KBM-7 (cell line): ENCODE measurements around the gene LST1.
"Not testable (repeated sequence)": the region's sequence is repeated elsewhere in the genome, so short reads cannot be mapped to it uniquely, and the experiment has no call there.

ENCODE experiments used
- DNase-seq: peaks from one replicate; pipeline ENCODE4 v3.0.0-alpha.2; 2015
- in situ Hi-C: fragments of 300-500 bp; cut with MboI; formaldehyde crosslinking; loops from 2 replicates; pipeline ENCODE4 v1.14.3; 2020; ENCODE audit warnings: low sequenced_read_pairs, low pct_unique_long_range_greater_than_20kb, mixed read lengths

The LST1 gene

DNA sequence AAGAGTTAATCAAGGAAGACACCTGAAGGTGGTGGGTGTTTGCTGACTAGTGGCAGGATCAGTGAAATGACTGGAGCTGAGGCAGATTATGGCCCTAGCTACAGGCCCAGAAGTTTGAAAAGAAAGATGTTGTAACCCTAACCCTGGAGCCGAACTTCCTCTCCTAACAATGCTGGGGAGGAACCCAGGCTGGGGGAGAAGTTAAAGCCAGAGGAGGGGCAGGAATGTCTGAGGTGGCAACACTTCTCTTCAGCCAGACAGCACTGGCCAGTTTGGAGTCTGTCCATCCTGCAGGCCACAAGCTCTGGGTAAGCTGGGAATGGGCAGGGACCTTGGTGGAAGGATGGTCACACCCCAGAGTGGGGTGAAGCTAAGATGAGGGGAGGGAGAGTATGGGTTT is at the start of gene LST1:
Gene LST1 (plus strand): TSS at position 270 of the 400 bp plus-strand sequence. CDS start 1,023 bp downstream, outside the sequence.
- DNase-seq, result peak; percentile 85
- in situ Hi-C loops, result no loop called here

DNA sequence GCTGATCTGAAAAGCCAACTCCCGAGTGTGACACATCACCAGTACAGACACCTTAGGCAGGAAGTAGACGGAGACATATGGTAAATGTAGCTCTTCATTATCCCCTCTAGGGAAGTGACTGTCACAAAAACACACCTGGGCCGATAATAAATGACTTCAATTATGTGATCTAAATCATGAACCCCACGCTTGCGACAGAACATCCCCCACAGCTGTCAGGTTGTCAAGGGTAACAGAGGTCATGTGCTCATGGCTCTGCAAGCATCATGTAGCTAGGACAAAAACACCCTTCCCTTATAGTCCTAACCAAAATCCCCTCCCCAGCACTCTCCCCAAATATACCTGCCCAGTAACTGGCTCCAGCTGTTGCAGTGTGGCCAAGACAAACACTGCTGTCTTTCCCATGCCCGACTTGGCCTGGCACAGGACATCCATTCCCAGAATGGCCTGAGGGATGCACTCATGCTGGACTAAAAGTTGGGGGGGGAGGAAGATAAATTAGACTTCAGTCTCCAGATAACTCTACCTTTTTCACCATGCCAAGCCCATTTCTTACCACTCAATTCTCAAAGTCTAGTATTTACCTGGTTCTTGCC is 47.2 kb upstream of the LST1 start:
- in situ Hi-C loops, result no loop called here
- no peak for DNase-seq

DNA sequence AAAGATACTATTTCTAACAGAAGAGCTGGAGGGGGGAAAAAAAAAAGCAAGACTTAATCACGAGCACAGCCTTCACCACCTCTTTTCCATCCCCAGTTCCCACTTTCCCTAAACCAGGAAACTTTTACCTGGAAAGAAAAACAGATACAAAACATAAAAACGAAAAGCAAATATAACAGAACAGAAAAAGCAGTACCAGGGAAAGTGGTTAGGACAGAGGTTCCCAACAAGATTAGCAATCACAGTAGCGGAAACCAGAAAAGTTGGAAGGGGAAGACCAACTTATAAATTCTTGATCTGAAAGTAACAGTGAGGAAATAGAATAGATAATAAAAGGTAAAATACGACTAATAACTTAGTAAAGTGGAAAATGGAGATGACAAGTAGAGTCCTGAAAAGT is 45.4 kb upstream of the LST1 start:
- in situ Hi-C loops, result no loop called here
- no peak for DNase-seq

DNA sequence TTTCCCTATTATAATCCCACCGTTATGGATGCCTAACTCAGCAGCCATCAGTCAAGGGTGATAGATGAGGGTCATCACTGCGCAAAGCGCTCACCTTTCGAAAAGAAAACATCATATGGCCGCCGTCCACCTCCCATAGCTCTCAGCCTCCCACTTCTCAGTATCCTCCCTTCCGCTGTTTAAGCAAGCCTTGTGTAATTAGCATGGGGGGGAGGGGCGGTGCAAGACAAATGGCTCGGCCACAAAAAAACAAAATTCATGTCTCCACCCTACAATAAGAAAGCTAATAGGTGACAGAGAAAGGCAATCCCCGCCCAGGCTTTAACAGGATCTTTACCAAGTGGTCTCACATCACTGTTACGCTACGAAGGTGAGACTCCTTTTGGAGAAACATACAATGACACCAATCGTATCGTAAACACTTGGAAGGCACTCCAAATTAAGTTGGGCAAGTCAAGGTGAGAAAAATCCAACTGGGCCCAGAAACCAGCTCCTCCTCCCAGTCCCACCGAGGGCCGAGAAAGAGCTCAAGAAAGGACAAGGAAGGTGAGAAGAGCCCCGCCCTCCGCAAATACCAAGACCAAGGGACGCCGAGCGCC is 44.9 kb upstream of the LST1 start:
- in situ Hi-C loops, result no loop called here
- DNase-seq, result peak; percentile 75

DNA sequence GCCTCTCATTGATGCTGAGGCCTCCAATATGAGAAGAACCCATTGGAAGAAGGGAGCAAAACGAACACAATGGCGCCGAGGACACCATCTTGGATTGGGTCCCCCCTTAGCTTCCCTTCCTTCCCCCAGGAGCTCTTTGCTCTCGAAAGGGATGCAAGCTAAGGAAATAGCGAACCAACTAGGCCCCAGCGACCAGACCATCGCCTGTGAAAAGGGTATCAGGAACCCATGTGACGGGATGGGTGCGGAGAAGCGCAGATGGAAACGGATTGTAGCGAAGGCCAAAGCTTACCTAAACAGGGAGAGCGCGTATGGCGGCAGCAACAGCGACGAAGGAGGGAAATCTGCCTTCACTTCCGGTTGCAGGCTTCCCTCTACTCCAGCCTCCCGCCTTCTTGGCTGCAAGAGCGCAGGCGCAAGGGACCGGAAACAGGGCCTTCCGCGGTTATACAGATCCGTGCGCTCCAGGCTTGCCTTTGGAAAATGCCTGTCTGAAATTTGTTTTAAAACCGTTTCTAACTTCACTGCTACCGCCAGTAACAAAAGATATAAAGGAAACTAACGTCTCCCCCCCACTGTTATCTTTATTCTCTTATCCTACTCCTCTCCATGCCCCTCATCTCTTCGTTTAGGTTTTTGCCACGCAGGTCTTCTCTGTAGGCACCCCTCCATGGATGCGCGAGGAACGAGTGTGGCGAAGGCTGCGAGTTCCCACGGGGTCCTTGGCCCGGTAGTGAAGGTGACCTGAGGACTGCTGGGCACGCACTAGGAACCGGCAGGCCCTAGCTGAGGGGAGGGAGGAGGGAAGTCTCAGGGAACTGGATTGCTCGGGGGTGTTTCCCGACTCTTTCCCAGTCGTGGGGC is 44.2 kb upstream of the LST1 start, which contains the start of gene DDX39B:
Gene DDX39B (minus strand): TSS at position 346 of the 864 bp plus-strand sequence. CDS start 1,471 bp downstream, outside the sequence.
- in situ Hi-C loops, result no loop called here
- DNase-seq, result peak; percentile 98

DNA sequence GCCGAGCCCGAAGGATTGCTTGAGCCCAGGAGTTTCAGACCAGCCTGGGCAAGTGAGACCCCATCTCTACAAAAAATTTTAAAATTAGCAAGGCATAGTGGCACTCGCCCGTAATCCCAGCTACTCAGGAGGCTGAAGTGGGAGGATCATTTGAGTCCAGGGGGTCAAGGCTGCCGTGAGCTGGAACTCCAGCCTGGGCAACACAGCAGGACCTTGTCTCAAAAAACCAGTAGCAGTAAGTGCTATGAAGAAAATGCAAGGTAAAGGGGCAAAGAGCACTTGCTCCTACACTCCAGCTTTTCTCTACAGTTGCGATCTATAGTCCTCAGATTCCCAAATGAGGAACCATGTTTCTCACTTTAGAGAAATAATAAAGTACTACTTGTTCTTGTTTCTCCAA is 42.4 kb upstream of the LST1 start:
- in situ Hi-C loops, result no loop called here
- DNase-seq, result no peak

DNA sequence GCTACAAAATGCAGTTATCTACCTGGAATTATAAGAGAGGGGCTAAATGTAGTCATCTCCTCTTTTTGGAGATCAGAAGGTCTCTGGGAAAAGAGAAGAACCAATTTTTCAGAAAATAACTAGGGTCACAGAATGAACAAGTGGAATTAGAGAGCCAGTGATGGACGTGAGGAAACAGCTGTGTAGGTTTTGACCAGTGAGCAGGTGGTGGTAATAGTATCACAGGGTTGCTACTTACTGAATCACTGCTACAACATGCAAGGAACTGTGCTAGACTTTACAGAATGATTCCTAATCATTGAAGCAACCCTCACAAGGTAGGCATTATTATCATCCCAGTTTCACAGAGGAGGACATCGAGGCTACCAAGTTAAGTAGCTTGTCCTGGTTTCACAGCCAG is 41.4 kb upstream of the LST1 start:
- no peak for DNase-seq
- in situ Hi-C loops, result no loop called here

DNA sequence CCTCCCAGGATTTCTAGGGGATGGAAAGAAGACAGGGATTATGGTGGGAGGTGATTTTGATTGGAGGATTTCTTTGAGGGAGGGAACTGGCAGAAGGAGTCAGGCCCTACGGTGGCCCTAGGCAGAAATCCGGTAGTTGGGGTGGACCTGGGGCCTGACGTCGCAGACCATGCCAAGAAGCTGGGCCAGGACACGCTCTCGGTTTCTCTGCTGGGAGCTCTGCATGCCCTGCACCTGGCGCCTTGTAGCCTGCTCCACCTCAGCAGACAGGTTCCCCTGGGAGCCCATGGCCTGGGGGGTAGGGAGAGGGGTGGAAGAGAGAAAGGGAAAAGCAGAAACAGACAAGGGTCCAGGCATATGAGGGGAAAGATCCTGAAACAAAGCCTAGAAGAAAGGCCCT is 40.8 kb upstream of the LST1 start:
- no peak for DNase-seq
- in situ Hi-C loops, result no loop called here

DNA sequence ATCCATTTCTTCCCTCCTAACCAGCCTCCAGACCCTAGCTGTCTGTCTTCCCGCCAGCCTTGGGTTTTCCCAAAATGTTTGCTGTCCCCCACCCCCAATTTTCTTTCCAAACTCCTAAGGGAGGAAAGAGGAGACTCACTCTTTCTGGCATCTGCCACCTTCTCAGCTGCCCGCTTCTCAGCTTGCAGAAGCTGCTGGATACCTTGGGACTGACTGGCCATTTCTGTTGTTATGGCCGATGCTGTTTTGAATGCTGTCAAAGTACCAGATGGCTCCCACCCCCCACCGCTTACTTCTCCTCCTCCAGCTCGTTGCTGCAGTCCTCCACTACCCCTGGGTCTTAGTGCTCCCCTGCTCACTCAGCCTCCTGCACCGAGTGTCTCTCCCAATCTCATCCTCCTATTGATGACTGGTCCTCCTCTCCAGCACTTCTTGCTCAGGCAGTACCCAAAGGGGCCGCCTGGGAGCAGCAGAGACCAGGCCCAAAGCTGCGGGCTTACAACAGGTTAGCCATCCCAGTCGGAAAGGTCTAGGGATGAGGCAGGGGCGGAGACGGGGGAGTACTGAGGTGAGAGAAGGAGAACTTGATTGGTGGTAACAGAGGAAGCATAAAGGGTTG is 39.6 kb upstream of the LST1 start, which contains the start of gene ATP6V1G2:
Gene ATP6V1G2 (minus strand): TSS at position 270 of the 619 bp plus-strand sequence. CDS start 49 bp downstream, at position 221.
- in situ Hi-C loops, result no loop called here
- DNase-seq, result peak; percentile 96

DNA sequence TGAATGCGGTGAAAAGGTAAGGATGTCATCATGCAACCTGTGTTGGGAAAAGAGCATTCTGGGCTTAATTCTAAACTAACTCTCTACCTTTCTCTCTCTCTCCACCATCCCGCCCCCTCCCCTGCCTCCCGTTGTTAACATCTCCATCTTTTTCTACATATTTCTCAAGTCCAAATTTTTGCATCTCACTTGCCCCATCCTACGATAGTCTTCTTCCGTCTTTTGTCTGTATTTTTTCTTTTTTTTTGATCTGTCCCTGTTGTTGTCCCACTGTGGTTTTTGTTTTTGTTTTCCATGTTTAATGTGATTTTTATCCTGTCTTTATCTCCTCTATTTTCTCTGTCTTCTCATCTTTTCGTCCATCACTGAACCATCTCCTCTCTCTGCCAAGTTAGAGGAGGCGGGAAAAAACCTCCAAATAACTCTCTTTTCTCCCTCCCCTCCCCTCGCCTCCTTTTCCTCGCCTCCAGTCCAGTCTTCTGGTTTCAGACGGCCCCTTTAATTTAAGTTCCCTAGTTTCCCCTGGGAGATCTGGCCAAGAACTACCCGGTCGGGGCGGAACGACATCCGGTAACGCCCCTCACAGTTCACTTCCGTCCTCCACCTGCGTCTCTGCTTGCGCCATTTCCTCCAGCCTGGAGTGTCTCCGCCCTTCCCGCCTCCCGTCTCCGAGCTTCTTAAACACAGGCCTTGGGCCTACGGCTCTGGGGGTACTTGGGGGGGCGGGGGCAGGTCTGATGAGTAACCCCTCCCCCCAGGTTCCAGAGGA is 38.9 kb upstream of the LST1 start, which contains the start of gene NFKBIL1:
Gene NFKBIL1 (plus strand): TSS at position 651 of the 769 bp plus-strand sequence. CDS start 87 bp downstream, at position 738.
- in situ Hi-C loops, result no loop called here
- DNase-seq, result peak; percentile 99

DNA sequence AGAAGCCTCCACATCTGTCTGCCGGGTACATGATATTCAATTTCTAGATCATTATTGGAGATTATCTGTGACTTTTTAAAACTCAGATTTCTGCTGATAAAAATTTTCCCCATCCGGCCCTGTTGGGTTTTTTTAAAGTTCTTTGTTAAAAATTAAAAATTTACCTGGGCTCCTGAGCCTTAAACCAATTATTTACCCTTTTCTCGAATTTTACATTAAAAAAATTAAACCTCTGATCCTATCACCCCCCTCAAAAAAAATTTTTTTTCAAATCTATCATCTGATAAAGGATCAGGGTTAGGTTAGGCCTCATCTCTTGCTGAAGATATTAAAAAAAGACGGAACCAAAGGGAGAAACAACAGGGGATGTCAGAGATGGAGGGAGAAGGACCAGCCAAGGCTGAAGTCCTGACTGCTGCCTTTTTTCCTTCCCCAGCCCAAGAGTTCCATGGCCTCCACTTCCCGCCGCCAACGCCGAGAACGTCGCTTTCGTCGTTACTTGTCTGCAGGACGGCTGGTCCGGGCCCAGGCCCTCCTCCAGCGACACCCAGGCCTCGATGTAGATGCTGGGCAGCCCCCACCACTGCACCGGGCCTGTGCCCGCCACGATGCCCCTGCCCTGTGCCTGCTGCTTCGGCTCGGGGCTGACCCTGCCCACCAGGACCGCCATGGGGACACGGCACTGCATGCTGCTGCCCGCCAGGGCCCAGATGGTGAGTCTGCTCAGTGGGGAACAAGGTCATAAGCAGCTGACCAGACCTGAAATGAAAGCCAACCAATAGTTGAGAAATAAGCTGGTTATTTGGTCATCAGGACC is 38.1 kb upstream of the LST1 start:
- in situ Hi-C loops, result no loop called here
- DNase-seq, result no peak

DNA sequence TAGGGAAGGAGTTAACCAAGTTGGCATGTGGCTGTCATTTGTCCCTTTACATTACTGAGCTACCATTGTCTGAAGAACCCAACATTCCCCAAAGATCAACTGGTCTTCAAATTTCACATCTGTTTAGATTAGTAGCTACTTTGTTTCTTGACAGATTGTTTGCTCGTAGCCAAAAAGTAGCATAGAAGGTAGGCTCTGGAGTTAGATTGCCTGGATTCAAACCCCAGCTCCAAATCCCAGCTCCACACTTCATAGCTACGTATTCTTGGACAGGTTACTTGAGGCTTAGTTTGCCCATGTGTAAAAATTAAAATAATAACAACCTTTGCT is 37.6 kb upstream of the LST1 start:
- in situ Hi-C loops, result no loop called here
- no peak for DNase-seq

DNA sequence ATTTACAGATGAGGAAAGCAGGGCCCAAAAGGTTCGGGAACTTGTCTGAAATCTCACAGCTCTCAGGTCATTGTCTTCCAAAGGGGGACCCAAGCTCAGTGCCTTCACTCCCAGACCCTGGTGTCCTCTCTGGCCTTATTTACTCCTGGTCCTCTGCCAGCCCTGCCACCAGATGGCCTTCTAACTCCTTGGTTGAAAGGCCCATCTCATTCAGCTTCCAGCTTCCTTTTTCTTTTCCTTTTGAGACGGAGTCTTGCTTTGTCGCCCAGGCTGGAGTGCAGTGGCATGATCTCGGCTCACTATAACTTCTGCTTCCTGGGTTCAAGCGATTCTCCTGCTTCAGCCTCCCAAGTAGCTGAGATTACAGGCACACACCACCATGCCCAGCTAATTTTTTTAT is 34.7 kb upstream of the LST1 start:
- peak; percentile 90 for DNase-seq
- in situ Hi-C loops, result not testable (repeated sequence)

DNA sequence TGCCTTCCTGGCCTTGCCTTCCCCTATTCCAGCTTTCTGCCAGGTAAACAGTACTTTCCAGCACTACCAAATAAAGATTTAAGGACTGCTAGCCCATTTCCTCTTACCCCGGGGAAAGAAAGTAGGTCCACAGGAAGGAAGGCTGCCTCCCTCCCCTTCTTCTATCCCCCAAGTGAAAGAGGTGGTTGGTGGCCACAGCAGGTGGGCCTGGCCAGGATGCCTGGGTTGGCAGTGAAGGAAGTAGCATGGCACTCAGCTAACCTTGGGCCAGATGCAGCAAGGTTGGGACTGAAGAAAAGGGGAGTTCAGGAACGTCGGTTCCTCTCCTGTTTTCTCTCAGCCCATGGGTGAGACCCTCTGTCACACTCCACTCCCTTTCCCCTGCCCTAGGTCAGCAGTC is 29.8 kb upstream of the LST1 start:
- DNase-seq, result no peak
- in situ Hi-C loops, result no loop called here

DNA sequence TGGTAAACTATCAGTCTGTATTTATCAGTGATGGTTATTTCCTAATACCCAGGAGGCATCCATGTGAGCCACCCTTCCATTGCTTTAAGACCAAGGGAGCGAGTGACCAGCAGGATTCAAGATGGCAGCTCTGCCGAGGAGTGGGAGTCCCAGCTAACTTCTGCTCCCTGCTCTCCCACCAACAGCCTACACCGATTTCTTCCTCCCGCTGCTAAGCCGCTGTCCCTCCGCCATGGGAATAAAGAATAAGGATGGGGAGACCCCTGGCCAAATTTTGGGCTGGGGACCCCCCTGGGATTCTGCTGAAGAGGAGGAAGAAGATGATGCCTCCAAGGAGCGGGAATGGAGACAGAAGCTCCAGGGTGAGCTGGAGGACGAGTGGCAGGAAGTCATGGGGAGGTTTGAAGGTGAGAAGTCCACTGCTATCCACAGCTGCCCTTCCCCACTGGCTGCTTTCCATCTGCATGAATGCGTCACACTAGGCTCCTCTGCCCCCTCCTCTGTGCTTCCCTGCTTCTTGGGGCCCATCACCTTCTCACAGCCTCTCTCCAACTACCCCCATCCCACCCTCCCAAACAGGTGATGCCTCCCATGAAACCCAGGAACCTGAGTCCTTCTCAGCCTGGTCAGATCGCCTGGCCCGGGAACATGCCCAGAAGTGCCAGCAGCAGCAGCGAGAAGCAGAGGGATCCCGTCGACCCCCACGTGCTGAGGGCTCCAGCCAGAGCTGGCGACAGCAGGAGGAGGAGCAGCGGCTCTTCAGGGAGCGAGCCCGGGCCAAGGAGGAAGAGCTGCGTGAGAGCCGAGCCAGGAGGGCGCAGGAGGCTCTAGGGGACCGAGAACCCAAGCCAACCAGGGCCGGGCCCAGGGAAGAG is 28.4 kb upstream of the LST1 start:
- in situ Hi-C loops, result no loop called here
- no peak for DNase-seq

DNA sequence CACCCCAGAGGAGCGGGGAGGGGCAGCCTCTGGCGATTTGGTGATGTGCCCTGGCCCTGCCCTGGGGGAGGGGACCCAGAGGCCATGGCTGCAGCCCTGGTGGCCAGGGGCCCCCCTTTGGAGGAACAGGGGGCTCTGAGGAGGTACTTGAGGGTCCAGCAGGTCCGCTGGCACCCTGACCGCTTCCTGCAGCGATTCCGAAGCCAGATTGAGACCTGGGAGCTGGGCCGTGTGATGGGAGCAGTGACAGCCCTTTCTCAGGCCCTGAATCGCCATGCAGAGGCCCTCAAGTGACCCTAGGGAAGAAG is 27.8 kb upstream of the LST1 start:
- in situ Hi-C loops, result no loop called here
- no peak for DNase-seq

DNA sequence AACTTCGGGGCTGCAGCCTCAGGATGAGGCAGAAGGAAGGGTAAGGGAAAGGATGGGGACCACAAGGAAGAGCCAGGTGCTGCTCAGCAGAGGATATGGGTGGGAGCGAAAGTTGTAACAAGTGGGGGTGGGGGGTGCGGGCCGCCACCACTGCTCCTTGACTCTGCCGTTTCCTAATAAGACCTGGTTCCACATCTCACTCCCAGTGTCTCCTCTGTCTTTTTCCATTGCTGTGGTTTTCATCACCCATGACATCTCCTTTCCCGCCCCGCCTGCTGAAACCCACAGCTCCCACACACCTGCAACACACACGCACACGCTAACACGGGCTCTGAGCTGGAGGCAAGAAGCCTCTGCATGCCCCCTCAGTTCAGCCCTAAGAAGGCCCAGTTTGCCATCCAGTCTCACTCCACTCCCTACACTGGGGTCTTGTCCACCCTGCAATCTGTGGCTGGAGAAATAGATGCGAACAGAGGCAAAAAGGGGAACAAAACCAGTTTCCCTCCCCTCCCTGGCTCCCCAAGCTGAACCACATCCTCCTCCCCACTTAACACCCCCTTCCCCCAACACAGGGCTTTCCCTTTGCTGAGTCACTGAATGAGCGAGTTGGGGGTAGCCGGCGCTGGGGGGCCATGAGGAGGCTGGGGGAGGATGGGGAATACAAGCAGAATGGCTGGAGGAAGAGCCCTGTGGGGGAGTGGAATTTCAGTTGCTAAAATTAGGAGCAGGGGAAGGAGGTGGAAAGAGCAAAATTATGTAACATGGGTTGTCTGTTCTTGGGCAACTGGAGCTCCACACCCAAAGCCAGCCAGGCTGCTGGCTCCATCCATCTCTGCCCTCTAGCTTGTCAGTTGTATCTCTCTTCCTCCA is 27.2 kb upstream of the LST1 start:
- in situ Hi-C loops, result no loop called here
- peak; percentile 98 for DNase-seq
